GM21717 (cell line): ENCODE results near the gene CELF4.

ENCODE experiments used
- ATAC-seq: cut with Tn5 transposase; IDR thresholded peaks from one replicate; pipeline ENCODE4 v1.9.1; 2021; ENCODE audit warnings: mild to moderate bottlenecking, moderate library complexity; ENCODE audit not compliant: unreplicated experiment

The CELF4 gene

GRCh38 chr18:37330173-37330572 is 235.4 kb downstream of the CELF4 start:
- no peak for ATAC-seq

GRCh38 chr18:37328946-37329719 is 236.5 kb downstream of the CELF4 start:
- no peak for ATAC-seq

GRCh38 chr18:37327063-37327577 is 238.5 kb downstream of the CELF4 start:
- ATAC-seq = no peak

GRCh38 chr18:37322492-37323035 is 243.0 kb downstream of the CELF4 start:
- peak; percentile 77 for ATAC-seq

GRCh38 chr18:37321582-37322491 is 243.8 kb downstream of the CELF4 start:
- no peak for ATAC-seq

GRCh38 chr18:37320317-37320716 is 245.3 kb downstream of the CELF4 start:
- ATAC-seq = no peak

- ATAC-seq = no peak
These were observed 246.9 kb downstream of the CELF4 start for GRCh38 chr18:37318360-37319355.

GRCh38 chr18:37317486-37317885 is 248.1 kb downstream of the CELF4 start:
- no peak for ATAC-seq

- ATAC-seq = no peak
These were observed 249.1 kb downstream of the CELF4 start for GRCh38 chr18:37316468-37316867.

- no peak for ATAC-seq
These were observed 249.7 kb downstream of the CELF4 start for GRCh38 chr18:37315935-37316334.

GRCh38 chr18:37314534-37314933 is 251.1 kb downstream of the CELF4 start:
- ATAC-seq = no peak

- no peak for ATAC-seq
These were observed 252.0 kb downstream of the CELF4 start for GRCh38 chr18:37313624-37314023.

GRCh38 chr18:37309861-37310260 is 255.7 kb downstream of the CELF4 start:
- ATAC-seq = no peak

- ATAC-seq = no peak
These were observed 256.5 kb downstream of the CELF4 start for GRCh38 chr18:37309059-37309458.

GRCh38 chr18:37307181-37307580 is 258.4 kb downstream of the CELF4 start:
- no peak for ATAC-seq

GRCh38 chr18:37306432-37306831 is 259.2 kb downstream of the CELF4 start:
- no peak for ATAC-seq

- no peak for ATAC-seq
These were observed 260.5 kb downstream of the CELF4 start for GRCh38 chr18:37305066-37305465.

- ATAC-seq = no peak
These were observed 261.5 kb downstream of the CELF4 start for GRCh38 chr18:37304012-37304680.

GRCh38 chr18:37303009-37303408 is 262.6 kb downstream of the CELF4 start:
- ATAC-seq = no peak

- ATAC-seq = no peak
These were observed 263.1 kb downstream of the CELF4 start for GRCh38 chr18:37302519-37302918.
